Activated CD8-positive, alpha-beta memory T cell treated with anti-CD3 and anti-CD28 coated beads, Interleukin-2, amount 50 U/mL, for 24 hours (primary cell): ENCODE data around the gene SLC38A5.
"Not testable (repeated sequence)": the region's sequence is repeated elsewhere in the genome, so short reads cannot be mapped to it uniquely, and the experiment has no call there.

Source experiments
- DNase-seq: peaks from one replicate; pipeline ENCODE4 v3.0.0-alpha.2; 2020; ENCODE audit errors: extremely low read depth

The SLC38A5 gene

GRCh38 chrX:48470110-48470832 lies at the start of gene SLC38A5:
TSS of gene SLC38A5 (minus strand) at chrX:48470260. CDS start at chrX:48467924, 2,336 bp downstream.
- no peak for DNase-seq

GRCh38 chrX:48519481-48519880 lies 49.4 kb upstream of the SLC38A5 start:
- not testable (repeated sequence) for DNase-seq

- no peak for DNase-seq
Measured at GRCh38 chrX:48516987-48517386, 46.9 kb upstream of the SLC38A5 start.

- DNase-seq = no peak
Measured at GRCh38 chrX:48516285-48516684, 46.2 kb upstream of the SLC38A5 start.

GRCh38 chrX:48515842-48516241 lies 45.8 kb upstream of the SLC38A5 start:
- no peak for DNase-seq

DNA sequence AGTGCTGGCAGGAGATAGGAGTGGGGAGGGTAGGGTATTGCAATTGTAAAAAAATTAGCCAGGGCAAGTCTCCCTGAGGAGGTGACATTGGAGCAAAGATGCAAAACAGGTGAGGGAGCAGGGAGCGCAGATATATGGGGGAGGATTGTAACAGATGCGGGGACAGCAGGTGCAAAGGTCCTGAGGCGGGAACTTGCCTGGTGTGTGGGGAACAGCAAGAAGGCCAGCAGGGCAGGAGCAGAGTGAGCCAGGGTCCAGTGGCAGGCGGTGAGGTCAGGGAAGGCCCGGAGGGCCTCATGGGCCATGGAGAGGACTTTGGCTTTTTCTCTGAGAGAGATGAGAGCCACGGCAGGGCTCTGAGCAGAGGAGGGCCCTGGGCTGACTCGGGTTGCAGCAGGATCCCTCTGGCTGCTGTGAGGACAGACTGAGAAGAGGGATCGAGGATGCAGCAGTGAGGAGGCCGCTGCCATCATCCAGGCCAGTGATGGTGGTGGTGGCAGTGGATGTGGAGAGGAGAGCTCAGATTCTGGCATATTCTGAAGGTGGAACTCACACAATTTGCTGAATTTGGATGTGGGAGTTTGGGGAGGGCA lies 44.9 kb upstream of the SLC38A5 start:
- no peak for DNase-seq

DNA sequence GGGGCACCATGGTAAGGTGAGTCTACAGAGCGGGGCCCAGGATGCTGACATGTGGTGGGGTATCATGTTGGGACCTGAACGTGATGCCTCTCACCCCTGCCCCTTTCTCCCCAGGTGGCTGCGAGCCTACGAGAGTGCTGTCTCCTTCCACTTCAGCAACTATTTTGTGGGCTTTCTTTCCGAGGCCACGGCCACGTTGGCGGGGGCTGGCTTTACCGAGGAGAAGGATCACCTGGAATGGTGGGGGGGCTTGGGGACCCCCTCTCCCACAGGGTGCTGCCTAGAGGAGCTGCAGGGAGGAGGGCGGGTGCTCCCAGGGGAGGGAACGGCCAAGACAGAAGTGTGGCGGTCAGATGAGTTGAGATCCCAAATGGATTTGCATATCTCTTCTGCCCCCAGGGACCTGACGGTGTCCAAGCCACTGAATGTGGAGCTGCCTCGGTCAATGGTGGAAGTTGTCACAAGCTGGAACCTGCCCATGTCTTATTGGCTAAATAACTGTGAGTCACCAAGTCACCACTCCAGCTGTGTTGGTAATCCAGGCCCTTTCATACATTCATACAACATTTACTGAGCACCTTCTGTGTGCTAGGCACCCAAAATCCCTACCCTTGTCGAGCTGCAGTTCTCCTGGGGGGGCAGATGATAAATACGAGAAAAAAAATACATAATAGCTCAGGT lies 44.2 kb upstream of the SLC38A5 start:
- no peak for DNase-seq

GRCh38 chrX:48513670-48514069 lies 43.6 kb upstream of the SLC38A5 start:
- no peak for DNase-seq

DNA sequence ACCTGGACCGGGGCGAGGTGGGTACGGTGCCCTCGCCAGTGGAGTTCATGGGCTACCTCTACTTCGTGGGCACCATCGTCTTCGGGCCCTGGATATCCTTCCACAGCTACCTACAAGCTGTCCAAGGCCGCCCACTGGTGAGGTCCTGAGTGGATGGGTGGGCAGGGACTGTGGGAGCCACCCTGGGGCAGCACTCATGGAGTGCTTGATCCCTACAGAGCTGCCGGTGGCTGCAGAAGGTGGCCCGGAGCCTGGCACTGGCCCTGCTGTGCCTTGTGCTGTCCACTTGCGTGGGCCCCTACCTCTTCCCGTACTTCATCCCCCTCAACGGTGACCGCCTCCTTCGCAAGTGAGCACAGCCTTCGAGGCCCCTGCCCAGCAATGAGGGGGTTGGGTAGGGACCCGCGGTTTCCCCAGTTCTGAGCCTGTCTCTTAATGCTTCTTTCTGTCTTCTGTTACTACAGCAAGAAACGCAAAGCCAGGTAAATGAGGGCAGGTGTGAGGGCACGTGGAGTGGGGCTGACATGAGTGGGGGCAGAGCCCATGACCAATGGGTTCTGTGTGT lies 42.4 kb upstream of the SLC38A5 start:
- DNase-seq = no peak

DNA sequence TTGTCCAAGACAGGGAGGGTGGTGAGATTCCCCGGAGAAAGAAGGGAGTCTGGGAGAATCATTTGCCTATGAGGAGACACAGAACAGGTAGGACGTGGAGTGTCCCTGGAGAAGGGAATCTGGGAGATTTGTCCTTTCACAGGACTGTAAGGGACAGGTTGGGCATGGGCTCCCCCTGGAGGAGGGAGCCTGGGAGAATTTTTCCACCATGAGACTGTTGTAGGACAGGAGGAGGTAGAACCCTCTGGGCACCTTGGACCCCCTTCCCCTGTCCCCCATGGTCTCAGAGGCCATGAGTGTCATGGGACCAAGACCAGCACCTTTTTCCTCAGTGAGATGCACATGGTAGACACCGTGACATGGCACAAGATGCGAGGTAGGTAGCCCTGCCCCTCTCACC lies 41.5 kb upstream of the SLC38A5 start:
- no peak for DNase-seq

DNA sequence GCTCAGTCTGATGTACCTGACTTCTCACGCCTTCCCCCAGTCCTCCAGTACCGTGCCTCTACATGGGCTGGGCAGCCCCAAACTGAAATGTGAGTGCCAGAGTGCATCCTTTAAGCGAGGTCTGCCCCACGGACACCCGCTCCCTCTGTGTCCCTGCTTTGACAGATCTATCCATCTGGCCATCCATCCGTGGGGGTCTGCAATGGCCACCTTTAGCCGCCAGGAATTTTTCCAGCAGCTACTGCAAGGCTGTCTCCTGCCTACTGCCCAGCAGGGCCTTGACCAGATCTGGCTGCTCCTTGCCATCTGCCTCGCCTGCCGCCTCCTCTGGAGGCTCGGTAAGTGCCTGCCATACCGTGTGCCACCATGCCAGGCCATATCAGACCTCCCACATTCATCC lies 39.6 kb upstream of the SLC38A5 start:
- no peak for DNase-seq

DNA sequence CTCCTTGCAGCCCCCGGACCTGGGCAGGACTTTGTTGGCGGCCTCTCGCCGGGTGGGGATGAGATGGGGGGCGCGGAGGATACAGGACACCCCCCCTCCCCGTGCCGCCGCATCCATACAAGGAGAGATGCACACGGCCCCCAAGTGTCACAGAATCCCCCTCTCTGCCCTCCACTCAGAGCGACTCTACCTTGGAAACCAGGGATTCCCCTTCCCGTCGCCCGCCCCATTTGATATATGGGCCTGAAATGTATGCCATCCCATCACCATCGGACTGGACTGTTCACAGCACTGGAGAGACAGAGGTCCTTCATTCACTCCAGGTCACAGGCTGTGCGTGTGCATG lies 39.2 kb upstream of the SLC38A5 start:
- DNase-seq = no peak

GRCh38 chrX:48508400-48509244 lies 38.6 kb upstream of the SLC38A5 start, which contains the start of gene PORCN:
TSS of gene PORCN (plus strand) at chrX:48508992. CDS start at chrX:48509821, 829 bp downstream.
- DNase-seq = peak; percentile 54

- DNase-seq = no peak
Measured at GRCh38 chrX:48507246-48507645, 37.2 kb upstream of the SLC38A5 start.

- DNase-seq = no peak
Measured at GRCh38 chrX:48505481-48505880, 35.4 kb upstream of the SLC38A5 start.

GRCh38 chrX:48504261-48504660 lies 34.2 kb upstream of the SLC38A5 start:
- DNase-seq = no peak

DNA sequence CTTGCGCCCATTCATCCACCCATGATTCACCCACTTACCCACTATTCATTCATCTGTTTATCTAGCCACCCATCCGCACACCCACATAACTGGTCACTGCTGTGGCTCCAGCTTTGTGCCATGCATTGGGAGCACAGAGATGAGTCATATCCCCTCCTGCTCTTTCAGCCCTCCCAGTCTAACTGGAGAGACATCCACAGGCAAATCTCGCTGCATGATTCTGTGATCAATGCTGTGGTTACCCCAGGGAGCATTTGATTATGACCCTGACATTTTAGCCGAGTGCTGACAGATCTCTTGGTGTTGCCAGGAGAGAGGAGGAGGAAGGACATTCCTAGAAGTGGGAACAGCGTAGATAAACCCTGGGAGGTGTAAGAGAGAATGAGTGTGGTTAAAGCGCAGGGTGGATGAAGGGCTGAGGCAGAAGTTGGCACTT lies 28.3 kb upstream of the SLC38A5 start:
- no peak for DNase-seq

DNA sequence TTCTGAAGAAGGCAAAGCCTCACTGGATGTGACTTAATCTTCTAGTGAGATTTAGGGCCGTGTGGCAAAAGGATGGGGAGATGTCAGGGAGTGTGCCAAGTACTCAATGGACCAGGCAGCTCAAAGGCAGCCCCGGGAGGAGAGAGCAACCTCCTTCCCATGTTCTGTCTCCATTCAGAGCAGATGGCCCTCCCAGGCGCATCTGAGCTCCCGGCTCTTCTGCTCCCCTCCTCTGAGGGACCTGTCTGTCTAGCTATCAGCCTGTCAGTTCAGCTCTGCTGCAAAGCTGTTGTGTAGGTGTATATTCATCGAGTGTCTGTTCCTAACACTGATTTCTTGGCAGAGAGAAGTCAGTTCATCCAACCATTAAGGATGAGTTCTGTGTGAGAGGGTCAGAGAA lies 27.8 kb upstream of the SLC38A5 start:
- DNase-seq = no peak

DNA sequence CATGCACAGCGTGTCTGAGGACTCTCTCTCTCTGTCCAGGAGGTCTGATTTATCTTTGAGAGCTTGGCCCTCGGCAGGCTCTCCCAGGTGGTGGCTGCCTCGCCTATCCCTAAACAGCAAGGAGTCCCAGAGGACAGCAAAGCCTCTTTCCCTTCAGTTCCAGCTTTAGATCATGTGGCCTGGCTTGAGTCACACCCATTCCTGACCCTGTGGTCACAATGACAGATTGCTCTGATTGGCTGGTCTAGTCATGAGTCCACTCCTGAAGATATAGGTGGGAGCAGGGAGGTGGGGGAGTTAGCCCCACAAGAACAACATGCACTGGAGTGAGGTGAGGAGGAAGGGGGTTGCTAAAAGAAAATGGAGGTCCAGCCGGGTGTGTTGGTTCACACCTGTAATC lies 26.6 kb upstream of the SLC38A5 start:
- no peak for DNase-seq

GRCh38 chrX:48493890-48494364 lies 23.9 kb upstream of the SLC38A5 start:
- DNase-seq = no peak

DNA sequence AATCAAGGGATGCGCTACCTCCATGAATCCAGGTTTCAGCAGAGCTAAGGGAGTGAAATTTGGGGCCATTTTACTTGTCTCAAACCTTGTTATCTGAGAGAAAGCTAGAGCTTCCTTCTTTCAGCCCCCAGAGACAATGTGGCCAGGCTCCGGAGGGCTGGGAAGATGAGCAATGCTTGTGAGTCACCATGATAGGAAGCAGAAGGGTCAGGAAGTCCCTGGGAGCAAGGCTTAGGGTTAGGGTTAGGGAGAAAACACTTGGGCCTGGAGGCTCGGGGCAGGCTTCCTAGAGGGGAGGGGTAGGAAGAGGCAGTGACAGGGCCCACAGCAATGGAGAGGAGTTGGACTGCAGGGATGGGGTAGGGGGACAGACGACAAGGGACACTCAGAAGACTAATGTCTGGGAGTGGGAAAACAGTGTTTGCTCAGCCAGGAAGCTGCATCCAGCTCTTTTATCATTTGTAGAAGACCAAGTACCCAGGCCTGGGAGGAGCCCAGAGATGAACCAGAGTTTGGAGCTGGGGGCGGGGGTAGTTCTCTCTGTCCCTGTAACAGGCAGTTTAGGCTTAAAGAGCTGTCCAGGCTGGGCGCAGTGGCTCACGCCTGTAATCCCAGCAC lies 22.3 kb upstream of the SLC38A5 start:
- DNase-seq = no peak
